Fibroblast of pulmonary artery (primary cell): ENCODE data around the gene DDX23.
A peak's percentile ranks its signal among the peaks of the same experiment; 100 is the strongest.

Source experiments
- DNase-seq: peaks from one replicate; pipeline ENCODE4 v3.0.0-alpha.2; 2010; ENCODE audit warnings: low read depth
- H3K4me3 ChIP-seq: replicated peaks from 2 replicates; pipeline ENCODE4 v1.5.1; 2011; ENCODE audit warnings: low read depth, mild to moderate bottlenecking, control low read depth, low read length, moderate library complexity
- CTCF ChIP-seq: IDR thresholded peaks from 2 replicates; pipeline ENCODE4 v1.5.1; 2011; ENCODE audit warnings: mild to moderate bottlenecking, control low read depth, low read length, inconsistent platforms; ENCODE audit errors: missing control alignments

DDX23 gene

DNA sequence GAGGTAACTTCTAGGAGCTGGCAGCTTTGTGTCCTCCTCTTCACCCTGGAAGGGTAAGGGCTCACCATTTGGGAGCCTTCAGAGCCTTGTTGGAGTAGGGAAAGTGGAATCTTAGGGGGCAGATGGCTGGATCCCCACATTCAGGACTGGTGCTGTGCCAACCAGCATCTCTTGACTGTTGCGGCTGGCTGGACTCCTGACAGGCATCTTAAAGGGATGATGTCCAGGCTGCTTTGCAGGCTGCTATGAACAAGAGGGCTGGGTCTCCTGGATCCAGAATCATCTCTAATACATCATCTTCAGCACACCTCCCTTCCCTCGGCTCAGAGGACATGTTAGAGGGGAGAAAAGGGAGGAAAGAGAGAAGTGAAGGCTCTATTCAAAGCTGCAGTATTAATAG, 29.3 kb downstream of the DDX23 start:
- TF ChIP-seq CTCF: no peak
- no peak overlapping the region for H3K4me3 ChIP-seq
- no peak for DNase-seq

- TF ChIP-seq CTCF: no peak
- no peak for DNase-seq
- H3K4me3 ChIP-seq: no peak overlapping the region
Observed at GRCh38 chr12:48822139-48822538, 29.8 kb downstream of the DDX23 start.

DNA sequence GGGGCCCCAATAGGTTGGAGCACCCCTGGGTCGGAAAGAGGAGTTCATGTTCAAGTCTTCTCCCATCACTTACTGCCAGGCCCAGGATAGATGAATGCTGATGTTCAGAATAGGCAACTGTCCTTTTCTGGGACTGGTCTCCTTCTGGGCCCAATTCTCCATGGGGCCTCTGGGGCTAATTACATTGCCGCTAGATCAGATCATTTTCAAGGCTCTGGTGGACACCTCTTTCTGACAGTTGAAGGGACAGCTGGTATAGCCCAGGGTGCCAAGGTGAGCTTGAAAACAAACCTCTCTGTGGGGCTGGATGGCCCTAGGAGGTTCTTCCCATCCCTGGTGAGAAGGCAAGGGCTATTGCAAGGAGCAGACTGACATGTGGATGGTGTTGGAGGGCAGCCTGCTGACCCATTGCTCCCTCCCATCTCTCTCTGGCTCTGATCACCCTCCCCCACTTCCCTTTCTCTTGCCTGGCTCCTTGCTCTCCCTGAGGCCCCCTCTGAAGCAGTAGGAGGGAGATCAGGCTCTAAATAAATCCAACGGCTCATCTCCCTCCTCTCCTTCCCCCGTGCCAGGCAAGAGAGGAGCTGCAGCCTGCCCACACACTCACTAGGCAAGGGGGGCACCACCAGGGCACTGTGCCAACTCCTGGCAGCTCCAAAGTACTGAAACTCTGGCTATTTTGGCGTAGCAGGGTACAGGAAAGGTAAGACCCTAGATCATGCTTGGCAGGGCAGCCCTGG, 31.8 kb downstream of the DDX23 start:
- H3K4me3 ChIP-seq: no peak overlapping the region
- TF ChIP-seq CTCF: no peak
- no peak for DNase-seq

- H3K4me3 ChIP-seq: peak overlapping the region; percentile 69
- no peak for DNase-seq
- TF ChIP-seq CTCF: no peak
Observed at GRCh38 chr12:48818831-48819590, 33.0 kb downstream of the DDX23 start.

GRCh38 chr12:48817873-48818830, 33.8 kb downstream of the DDX23 start, which contains the start of gene CACNB3:
TSS of gene CACNB3 (plus strand) at chr12:48818496. CDS start at chr12:48818930, 434 bp downstream.
- H3K4me3 ChIP-seq: peak within 1 kb of the TSS; percentile 69
- DNase-seq: peak; percentile 48
- no peak for TF ChIP-seq CTCF

GRCh38 chr12:48816143-48816854, 35.7 kb downstream of the DDX23 start:
- TF ChIP-seq CTCF: no peak
- no peak for DNase-seq

More at GRCh38 chr12:48816143-48816854, 35.7 kb downstream of the DDX23 start:
- H3K4me3 ChIP-seq: peak overlapping the region; percentile 85
